K562 (cell line): Measurements from ENCODE around the gene MED13L. TPM values are rescaled to one million over a fixed set of nuclear protein-coding genes. Genes with fewer than 3 reads are reported as not detected.

ENCODE experiments used
- CCNT2 ChIP-seq: IDR thresholded peaks from 2 replicates; pipeline ENCODE4 v1.6.1; 2011; ENCODE audit warnings: borderline replicate concordance, low read depth, mild to moderate bottlenecking, moderate library complexity, mixed read lengths, low read length; ENCODE audit not compliant: insufficient read length; ENCODE audit errors: extremely low read depth
- ELK3 ChIP-seq: fragments of 450-650 bp; formaldehyde crosslinking; IDR thresholded peaks from 2 replicates; pipeline ENCODE4 v1.4.0; 2020; ENCODE audit warnings: mild to moderate bottlenecking
- FOXP1 ChIP-seq: sonication (generic); formaldehyde crosslinking; IDR thresholded peaks from 2 replicates; pipeline ENCODE4 v1.8.0; 2022; ENCODE audit warnings: mild to moderate bottlenecking, missing genetic modification reagents
- HDGF ChIP-seq: fragments of 450-650 bp; IDR thresholded peaks from 2 replicates; pipeline ENCODE4 v1.6.1; 2016
- HMG20A ChIP-seq: fragments of 450-650 bp; formaldehyde crosslinking; conservative IDR thresholded peaks from 2 replicates; pipeline ENCODE4 v1.4.0; 2020; ENCODE audit warnings: mild to moderate bottlenecking, mixed read lengths
- HNRNPK ChIP-seq: fragments of 200-400 bp; formaldehyde crosslinking; IDR thresholded peaks from one replicate; pipeline ENCODE4 v1.6.1; 2018; ENCODE audit warnings: mild to moderate bottlenecking, low read depth, low read length; ENCODE audit not compliant: poor library complexity, severe bottlenecking
- IRF2 ChIP-seq: sonication (generic); formaldehyde crosslinking; IDR thresholded peaks from 2 replicates; pipeline ENCODE4 v1.8.1; 2022; ENCODE audit warnings: mild to moderate bottlenecking, missing genetic modification reagents
- KLF13 ChIP-seq: fragments of 450-650 bp; IDR thresholded peaks from 2 replicates; pipeline ENCODE4 v1.6.1; 2016; ENCODE audit warnings: missing genetic modification characterization, low read depth, mild to moderate bottlenecking, missing compliant biosample characterization, moderate library complexity, borderline replicate concordance
- MCM7 ChIP-seq, 2 experiments: fragments of 450-650 bp; IDR thresholded peaks; 2 replicates each; pipeline ENCODE4 v1.6.1; 2016 to 2018
- SLC30A9 ChIP-seq: fragments of 250-450 bp; sonication (Bioruptor Pico); IDR thresholded peaks from 2 replicates; pipeline ENCODE4 v1.8.0; 2022; ENCODE audit warnings: mild to moderate bottlenecking, moderate library complexity
- SP1 ChIP-seq: sonication (generic); formaldehyde crosslinking; IDR thresholded peaks from 2 replicates; pipeline ENCODE4 v1.8.1; 2022; ENCODE audit warnings: mild to moderate bottlenecking, missing genetic modification reagents
- SRSF3 ChIP-seq: fragments of 200-400 bp; formaldehyde crosslinking; IDR thresholded peaks from 2 replicates; pipeline ENCODE4 v1.6.1; 2016; ENCODE audit warnings: mild to moderate bottlenecking, low read length, moderate library complexity; ENCODE audit not compliant: insufficient read depth
- TSHZ1 ChIP-seq: fragments of 250-450 bp; sonication (Bioruptor Pico); IDR thresholded peaks from 2 replicates; pipeline ENCODE4 v1.4.0; 2020; ENCODE audit warnings: mild to moderate bottlenecking, moderate library complexity
- ZBTB8A ChIP-seq: fragments of 450-650 bp; IDR thresholded peaks from 2 replicates; pipeline ENCODE4 v1.6.1; 2018; ENCODE audit warnings: mild to moderate bottlenecking, moderate library complexity; ENCODE audit not compliant: partially characterized antibody
- ZNF316 ChIP-seq: fragments of 450-650 bp; IDR thresholded peaks from 2 replicates; pipeline ENCODE4 v1.6.1; 2016
- ZNF41 ChIP-seq: fragments of 250-450 bp; sonication (Bioruptor Pico); conservative IDR thresholded peaks from 2 replicates; pipeline ENCODE4 v1.4.0; 2020; ENCODE audit warnings: mild to moderate bottlenecking
- polyA plus RNA-seq, 8 experiments: library from polyadenylated mRNA; depleted of rRNA in 4 of 8; stranded (reverse) in 5 of 8; unstranded in 3 of 8; fragments of >200 nt; fragmentation: Nextera tagmentation in 2 of 8; fragmentation: Illumina TruSeq in 1 of 8; extraction: Ambion mirVana in 2 of 8; extraction: Trizol in 1 of 8; gene quantifications; 2 replicates each; pipeline versions ENCODE4 v1.2.1 to v1.2.3, GENCODE V29; 2011 to 2014; ENCODE audit warnings: inconsistent platforms in 1 of 8, missing spikeins in 1 of 8
- total RNA-seq, 7 experiments: library from RNA; depleted of rRNA in 6 of 7; stranded (reverse); fragments of >200 nt in 6 of 7; fragmentation: Illumina TruSeq in 2 of 7; extraction: Trizol in 2 of 7; gene quantifications; 2 replicates each; pipeline versions ENCODE4 v1.2.1 to v1.2.3, GENCODE V29; 2011 to 2021; ENCODE audit warnings: low replicate concordance in 1 of 7
- TF ChIP-seq, protein P1 (sequence below): IDR thresholded peaks from 3 replicates; pipeline ENCODE4 v1.6.1; 2011; ENCODE audit warnings: borderline replicate concordance, mild to moderate bottlenecking, moderate library complexity; ENCODE audit not compliant: insufficient read length; ENCODE audit errors: extremely low read depth

MED13L gene
- total and polyA plus RNA-seq, 9 of the 15 experiments (the other 6 are each of a cell fraction or from before 2014, with no cell fraction given), result 13.4 to 90.3 (median 36.9) TPM

DNA sequence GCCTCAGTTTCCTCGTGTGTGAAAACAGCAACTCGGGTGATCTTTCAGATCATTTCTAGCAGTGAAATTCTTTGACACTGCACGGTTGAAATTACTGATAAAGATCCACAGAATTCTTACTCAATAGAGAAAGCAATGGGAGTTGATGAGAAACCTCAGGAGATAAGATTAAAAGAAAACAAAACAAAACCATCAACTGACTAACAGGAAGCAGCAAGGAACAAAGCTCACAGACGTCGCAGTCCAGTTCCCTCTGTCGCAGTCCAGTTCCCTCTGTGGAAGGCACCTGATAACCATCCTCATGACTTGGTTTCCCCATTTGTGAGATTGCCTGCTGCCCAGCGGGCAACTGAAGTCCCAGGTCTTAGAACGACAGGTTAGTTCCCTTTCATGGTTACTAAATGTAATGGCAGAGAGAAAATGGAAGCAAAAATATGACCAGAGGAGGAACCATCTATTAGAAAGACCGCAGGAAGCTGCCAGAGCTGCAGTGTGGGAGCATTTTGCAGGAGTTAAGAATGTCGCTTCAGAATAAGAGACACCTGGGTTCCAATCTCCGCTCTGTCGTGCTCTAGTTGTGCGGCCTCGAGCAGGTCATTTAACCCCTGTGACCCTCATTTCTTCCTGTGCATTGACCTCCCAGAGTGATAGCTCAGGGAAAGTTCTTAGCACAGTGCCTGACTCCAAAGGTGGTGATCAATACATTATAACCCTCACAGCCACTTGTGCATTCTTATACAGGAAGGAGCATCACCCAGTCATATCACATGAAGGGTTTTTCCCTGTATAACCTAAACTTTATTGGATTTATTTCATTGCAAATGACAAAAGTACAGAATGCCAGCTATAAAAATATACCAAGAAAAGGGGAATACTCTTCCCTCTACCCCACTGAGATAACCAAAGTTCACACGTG, 5.1 kb upstream of the MED13L start (continued):
- no peak for TF ChIP-seq ELK3 (CRISPR knock-in tag)
- no peak for TF ChIP-seq SRSF3
- TF ChIP-seq IRF2 (CRISPR knock-in tag), result no peak
- no peak for TF ChIP-seq TSHZ1 (CRISPR knock-in tag)
- TF ChIP-seq FOXP1, result no peak
- TF ChIP-seq ZNF316, result no peak
- no peak for TF ChIP-seq SP1 (CRISPR knock-in tag)
- TF ChIP-seq ZNF41 (CRISPR knock-in tag), result no peak
- TF ChIP-seq HDGF, result no peak
- no peak for TF ChIP-seq SLC30A9
- TF ChIP-seq HNRNPK, result no peak
- no peak for TF ChIP-seq MCM7 (IDR thresholded peaks at IDR 0.05)
- no peak for TF ChIP-seq CCNT2
- no peak for TF ChIP-seq HMG20A (CRISPR knock-in tag)
- TF ChIP-seq, protein P1, sequence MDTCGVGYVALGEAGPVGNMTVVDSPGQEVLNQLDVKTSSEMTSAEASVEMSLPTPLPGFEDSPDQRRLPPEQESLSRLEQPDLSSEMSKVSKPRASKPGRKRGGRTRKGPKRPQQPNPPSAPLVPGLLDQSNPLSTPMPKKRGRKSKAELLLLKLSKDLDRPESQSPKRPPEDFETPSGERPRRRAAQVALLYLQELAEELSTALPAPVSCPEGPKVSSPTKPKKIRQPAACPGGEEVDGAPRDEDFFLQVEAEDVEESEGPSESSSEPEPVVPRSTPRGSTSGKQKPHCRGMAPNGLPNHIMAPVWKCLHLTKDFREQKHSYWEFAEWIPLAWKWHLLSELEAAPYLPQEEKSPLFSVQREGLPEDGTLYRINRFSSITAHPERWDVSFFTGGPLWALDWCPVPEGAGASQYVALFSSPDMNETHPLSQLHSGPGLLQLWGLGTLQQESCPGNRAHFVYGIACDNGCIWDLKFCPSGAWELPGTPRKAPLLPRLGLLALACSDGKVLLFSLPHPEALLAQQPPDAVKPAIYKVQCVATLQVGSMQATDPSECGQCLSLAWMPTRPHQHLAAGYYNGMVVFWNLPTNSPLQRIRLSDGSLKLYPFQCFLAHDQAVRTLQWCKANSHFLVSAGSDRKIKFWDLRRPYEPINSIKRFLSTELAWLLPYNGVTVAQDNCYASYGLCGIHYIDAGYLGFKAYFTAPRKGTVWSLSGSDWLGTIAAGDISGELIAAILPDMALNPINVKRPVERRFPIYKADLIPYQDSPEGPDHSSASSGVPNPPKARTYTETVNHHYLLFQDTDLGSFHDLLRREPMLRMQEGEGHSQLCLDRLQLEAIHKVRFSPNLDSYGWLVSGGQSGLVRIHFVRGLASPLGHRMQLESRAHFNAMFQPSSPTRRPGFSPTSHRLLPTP, result no peak
- no peak for TF ChIP-seq ZBTB8A
- no peak for TF ChIP-seq KLF13 (tag)
